Coronary artery (tissue), 2 donors: ENCODE data around the gene ARMC3.
A peak's percentile ranks its signal among the peaks of the same experiment; 100 is the strongest.
"Not testable (repeated sequence)": the region's sequence is repeated elsewhere in the genome, so short reads cannot be mapped to it uniquely, and the experiment has no call there.

Experiments used
- DNase-seq: peaks from one replicate; pipeline ENCODE4 v3.0.0-alpha.2; 2017; ENCODE audit warnings: low spot score
- H3K27ac ChIP-seq, 2 donors: fragments of 200-600 bp; sonication (generic); one replicate each; pipeline ENCODE4 v1.5.1; 2016 to 2019
- H3K4me3 ChIP-seq: fragments of 200-600 bp; sonication (generic); 2 replicates; pipeline ENCODE4 v1.5.1; 2016; ENCODE audit warnings: mild to moderate bottlenecking, moderate library complexity
- TF ChIP-seq, protein P1 (sequence below): fragments of 200-600 bp; sonication (generic); IDR thresholded peaks from one replicate; pipeline ENCODE4 v1.5.1; 2019; ENCODE audit warnings: antibody characterized with exemption

The ARMC3 gene

DNA sequence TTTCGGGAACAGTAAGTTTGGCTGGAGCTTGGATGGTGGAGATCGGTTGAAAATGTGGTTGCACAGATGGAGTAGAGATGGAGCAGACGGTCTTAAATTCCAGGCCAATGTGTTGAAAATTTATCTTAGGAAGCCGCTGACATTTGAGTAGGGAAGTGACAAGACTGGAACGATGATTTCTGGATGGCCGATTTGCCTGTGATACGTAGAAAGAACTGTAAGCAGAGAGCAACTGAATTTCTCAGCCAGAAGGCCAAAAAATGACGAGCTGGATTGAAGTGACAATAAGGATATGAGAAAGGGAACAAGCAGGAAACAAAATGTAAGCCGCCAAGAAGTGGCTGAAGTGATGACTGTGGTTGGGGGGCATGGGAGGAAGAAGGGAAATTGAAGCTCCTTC is 687 bp upstream of the ARMC3 start:
- Histone ChIP-seq H3K4me3 (peak overlapping the region; percentile 71), H3K27ac (no peak overlapping the region)
- DNase-seq, result no peak
- TF ChIP-seq, protein P1, sequence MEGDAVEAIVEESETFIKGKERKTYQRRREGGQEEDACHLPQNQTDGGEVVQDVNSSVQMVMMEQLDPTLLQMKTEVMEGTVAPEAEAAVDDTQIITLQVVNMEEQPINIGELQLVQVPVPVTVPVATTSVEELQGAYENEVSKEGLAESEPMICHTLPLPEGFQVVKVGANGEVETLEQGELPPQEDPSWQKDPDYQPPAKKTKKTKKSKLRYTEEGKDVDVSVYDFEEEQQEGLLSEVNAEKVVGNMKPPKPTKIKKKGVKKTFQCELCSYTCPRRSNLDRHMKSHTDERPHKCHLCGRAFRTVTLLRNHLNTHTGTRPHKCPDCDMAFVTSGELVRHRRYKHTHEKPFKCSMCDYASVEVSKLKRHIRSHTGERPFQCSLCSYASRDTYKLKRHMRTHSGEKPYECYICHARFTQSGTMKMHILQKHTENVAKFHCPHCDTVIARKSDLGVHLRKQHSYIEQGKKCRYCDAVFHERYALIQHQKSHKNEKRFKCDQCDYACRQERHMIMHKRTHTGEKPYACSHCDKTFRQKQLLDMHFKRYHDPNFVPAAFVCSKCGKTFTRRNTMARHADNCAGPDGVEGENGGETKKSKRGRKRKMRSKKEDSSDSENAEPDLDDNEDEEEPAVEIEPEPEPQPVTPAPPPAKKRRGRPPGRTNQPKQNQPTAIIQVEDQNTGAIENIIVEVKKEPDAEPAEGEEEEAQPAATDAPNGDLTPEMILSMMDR, result no peak

DNA sequence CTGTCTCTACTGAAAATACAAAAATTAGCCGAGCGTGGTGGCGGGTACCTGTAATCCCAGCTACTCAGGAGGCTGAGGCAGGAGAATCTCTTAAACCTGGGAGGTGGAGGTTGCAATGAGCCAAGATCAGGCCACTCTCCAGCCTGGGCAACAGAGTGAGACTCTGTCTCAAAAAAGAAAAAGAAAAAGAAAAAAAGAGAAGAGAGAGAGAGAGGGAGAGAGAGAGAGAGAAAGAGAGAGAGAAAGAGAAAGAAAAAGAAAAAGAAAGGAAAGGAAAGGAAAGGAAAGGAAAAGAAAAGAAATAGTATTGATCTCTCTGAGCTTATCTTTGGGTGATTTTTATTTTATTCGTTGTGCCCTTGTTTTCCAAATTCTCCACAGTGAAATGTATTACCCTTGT is 1.2 kb downstream of the ARMC3 start:
- not testable (repeated sequence) for H3K4me3 ChIP-seq, H3K27ac ChIP-seq, DNase-seq

DNA sequence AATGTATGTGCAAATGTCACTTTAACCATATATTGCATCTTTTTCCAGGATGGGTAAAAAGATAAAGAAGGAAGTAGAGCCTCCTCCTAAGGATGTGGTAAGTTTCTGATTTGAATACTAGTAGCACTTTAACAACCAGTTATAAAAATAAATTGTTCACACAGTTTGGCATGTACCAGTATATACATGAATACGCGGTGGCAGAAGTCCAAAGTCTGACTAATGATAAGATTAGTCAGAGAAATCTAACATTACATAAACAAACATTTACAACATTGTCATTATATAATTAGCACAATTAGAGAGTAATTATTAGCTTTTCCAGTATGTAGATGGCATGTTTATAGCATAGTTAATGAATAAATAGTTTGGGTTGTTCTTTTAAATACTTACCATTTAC is 4.1 kb downstream of the ARMC3 start:
- TF ChIP-seq, protein P1, result no peak
- peak overlapping the region; percentile 36 to 59 for H3K27ac ChIP-seq
- peak overlapping the region; percentile 27 for H3K4me3 ChIP-seq
- DNase-seq, result no peak

DNA sequence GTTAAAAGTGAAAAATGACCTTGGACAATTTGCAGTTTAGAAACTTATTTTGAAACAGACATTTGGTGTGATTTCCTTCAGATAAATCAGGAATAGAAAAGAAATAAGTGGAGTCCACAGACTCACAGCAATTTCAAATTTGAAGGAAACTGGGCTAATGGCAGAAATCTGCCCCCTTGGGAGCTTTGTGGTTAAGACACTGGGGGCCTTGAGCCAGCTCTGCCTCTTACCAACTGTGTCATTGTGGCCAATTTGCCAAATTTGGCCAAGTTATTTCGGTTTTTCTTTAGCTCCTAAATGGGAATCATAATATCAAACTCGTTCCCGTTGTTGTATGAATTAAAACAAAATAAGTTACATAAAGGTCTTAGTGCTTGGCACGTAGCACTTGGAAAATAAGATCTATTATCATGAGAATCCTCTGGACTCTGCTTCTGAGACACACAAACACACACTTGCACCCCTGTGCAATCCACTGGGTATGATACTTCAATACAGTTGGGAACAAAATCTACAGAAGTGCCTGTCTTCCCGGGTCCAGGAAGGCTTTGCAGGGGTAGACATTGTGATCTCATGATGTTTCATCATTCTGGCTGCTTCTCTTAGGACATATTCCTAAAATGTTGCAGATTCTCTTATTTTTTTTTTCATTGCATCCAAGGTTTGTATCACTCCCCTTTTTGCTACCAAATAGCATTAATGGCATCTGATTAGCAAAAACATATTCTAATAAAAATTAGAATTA is 4.9 kb downstream of the ARMC3 start:
- DNase-seq, result no peak
- Histone ChIP-seq H3K27ac (peak overlapping the region; percentile 54 to 59), H3K4me3 (peak overlapping the region; percentile 27)
- TF ChIP-seq, protein P1, result no peak

DNA sequence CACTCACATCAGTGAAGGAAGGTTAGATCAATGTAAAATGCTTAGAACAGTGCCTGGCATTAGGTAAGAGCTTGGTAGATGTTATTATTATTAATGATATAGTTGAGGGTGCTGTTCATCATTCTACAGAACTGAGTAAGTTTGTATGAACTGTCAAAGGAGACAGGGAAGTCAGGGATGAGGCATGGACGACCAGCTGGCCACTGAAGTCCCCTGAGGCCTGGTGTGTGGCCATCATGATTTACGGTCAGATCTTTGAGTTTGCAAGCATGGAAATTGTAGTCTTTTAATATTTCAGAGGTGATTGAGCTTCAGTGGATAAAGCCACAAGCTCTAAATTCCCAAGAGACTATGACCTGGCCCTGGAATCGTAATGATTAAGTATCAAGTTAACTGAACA is 6.9 kb downstream of the ARMC3 start:
- no peak overlapping the region for H3K27ac ChIP-seq
- H3K4me3 ChIP-seq, result no peak overlapping the region
- TF ChIP-seq, protein P1, result no peak
- no peak for DNase-seq

DNA sequence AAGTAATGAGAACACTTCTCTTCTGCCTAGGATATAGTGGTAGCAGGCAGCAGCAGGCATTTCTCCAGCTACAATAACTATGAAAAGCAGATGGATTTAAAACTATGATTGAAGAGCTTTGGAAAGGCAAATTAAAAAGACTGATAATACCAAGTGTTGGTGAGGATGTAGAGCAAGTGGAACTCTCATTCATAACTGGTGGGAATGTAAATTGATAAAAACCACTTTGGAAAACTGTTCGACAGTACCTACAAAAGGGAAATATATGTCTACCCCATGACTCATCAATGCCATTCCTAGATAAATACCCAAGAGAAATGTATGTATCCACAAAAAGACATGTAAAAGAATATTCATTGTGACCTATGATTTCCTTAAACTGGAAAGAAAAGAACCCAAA is 14.6 kb downstream of the ARMC3 start:
- TF ChIP-seq, protein P1, result no peak
- Histone ChIP-seq H3K4me3 (no peak overlapping the region), H3K27ac (no peak overlapping the region)
- DNase-seq, result no peak

DNA sequence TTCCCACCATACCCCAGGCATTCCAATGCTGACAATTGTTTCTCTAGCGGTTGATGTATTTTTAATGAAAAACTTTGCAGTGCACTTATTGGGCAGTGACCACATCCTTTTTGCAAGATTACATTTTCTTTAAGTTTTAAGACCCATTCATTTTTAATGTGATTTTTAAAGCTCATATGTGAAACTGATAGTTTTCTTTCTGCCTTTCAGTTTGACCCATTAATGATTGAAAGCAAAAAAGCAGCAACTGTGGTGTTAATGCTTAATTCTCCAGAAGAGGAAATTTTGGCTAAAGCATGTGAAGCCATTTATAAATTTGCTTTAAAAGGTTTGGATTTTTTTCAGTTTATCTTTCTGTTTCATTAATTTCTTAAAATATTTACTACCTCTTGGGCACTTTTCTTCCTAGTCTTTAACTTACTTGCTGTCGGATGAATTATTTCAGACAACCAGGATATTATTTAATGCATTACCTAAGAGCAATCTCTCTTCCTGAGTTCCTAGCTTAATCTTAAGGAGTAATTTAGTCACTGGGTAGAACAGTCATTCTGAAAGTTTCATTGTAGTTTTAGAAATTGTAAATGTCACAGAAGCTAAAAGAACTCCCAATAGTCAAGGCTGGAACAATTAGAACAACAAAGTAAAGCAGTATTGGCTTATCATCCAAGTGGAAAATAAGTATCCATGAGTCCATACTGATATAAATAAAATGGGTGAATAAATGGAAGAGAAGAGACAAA is 18.3 kb downstream of the ARMC3 start:
- Histone ChIP-seq H3K4me3 (no peak overlapping the region), H3K27ac (no peak overlapping the region)
- TF ChIP-seq, protein P1, result no peak
- no peak for DNase-seq
